Astrocyte (in vitro differentiated cells and primary cell): ENCODE measurements around the gene STMN3. TPM values are rescaled to one million over a fixed set of nuclear protein-coding genes. Genes with fewer than 3 reads are reported as not detected.
"Not testable (repeated sequence)": the region's sequence is repeated elsewhere in the genome, so short reads cannot be mapped to it uniquely, and the experiment has no call there.

Source experiments
- DNase-seq: peaks from one replicate; pipeline ENCODE4 v3.0.0-alpha.2; 2010; ENCODE audit warnings: low read depth
- FAIRE-seq: peaks from 2 replicates; lab custom pipeline; 2011; peaks lifted over from hg19 to GRCh38; lab: Jason Lieb, UNC
- H2AFZ ChIP-seq: 2 replicates; pipeline ENCODE4 v1.6.0; 2012; ENCODE audit warnings: low read depth, low read length, inconsistent platforms
- H3K27ac ChIP-seq: 2 replicates; pipeline ENCODE4 v1.5.1; 2011; ENCODE audit warnings: low read depth, low read length, inconsistent platforms
- H3K27me3 ChIP-seq: 2 replicates; pipeline ENCODE4 v1.6.0; 2011; ENCODE audit warnings: low read length, inconsistent platforms; ENCODE audit not compliant: insufficient read depth
- H3K36me3 ChIP-seq: 2 replicates; pipeline ENCODE4 v1.5.1; 2011; ENCODE audit warnings: low read length, inconsistent platforms; ENCODE audit not compliant: insufficient read depth
- H3K4me1 ChIP-seq: 2 replicates; pipeline ENCODE4 v1.5.1; 2011; ENCODE audit warnings: low read length, inconsistent platforms; ENCODE audit not compliant: insufficient read depth
- H3K4me2 ChIP-seq: 2 replicates; pipeline ENCODE4 v1.6.0; 2012; ENCODE audit warnings: low read length, inconsistent platforms
- H3K4me3 ChIP-seq: 2 replicates; pipeline ENCODE4 v1.5.1; 2011; ENCODE audit warnings: low read depth, mild to moderate bottlenecking, low read length, inconsistent platforms; ENCODE audit not compliant: insufficient read depth
- H3K79me2 ChIP-seq: 2 replicates; pipeline ENCODE4 v1.6.0; 2012; ENCODE audit warnings: mild to moderate bottlenecking, low read length, inconsistent platforms; ENCODE audit not compliant: insufficient read depth
- H3K9ac ChIP-seq: 2 replicates; pipeline ENCODE4 v1.6.0; 2012; ENCODE audit warnings: mild to moderate bottlenecking, low read length, inconsistent platforms
- H3K9me3 ChIP-seq: 2 replicates; pipeline ENCODE4 v1.5.1; 2012; ENCODE audit warnings: low read depth, mild to moderate bottlenecking, low read length, inconsistent platforms; ENCODE audit not compliant: insufficient read depth
- H4K20me1 ChIP-seq: 2 replicates; pipeline ENCODE4 v1.6.0; 2012; ENCODE audit warnings: low read length, inconsistent platforms; ENCODE audit not compliant: insufficient read depth
- H3K27ac Mint-ChIP-seq: one replicate; pipeline ENCODE4 v1.8.0; 2021; ENCODE audit warnings: mild to moderate bottlenecking, mixed read lengths; ENCODE audit not compliant: unreplicated experiment
- H3K27me3 Mint-ChIP-seq: one replicate; pipeline ENCODE4 v1.8.0; 2021; ENCODE audit warnings: low read depth, mixed read lengths; ENCODE audit not compliant: unreplicated experiment
- H3K36me3 Mint-ChIP-seq: one replicate; pipeline ENCODE4 v1.8.0; 2021; ENCODE audit warnings: low read depth, mixed read lengths; ENCODE audit not compliant: unreplicated experiment
- H3K4me1 Mint-ChIP-seq: one replicate; pipeline ENCODE4 v1.8.0; 2021; ENCODE audit warnings: low read depth, mixed read lengths; ENCODE audit not compliant: unreplicated experiment
- H3K4me3 Mint-ChIP-seq: one replicate; pipeline ENCODE4 v1.8.0; 2021; ENCODE audit warnings: mild to moderate bottlenecking, moderate library complexity, mixed read lengths; ENCODE audit not compliant: unreplicated experiment
- H3K9me3 Mint-ChIP-seq: one replicate; pipeline ENCODE4 v1.8.0; 2021; ENCODE audit warnings: mild to moderate bottlenecking, mixed read lengths; ENCODE audit not compliant: unreplicated experiment
- EZH2 ChIP-seq: IDR thresholded peaks from 2 replicates; pipeline ENCODE4 v1.6.1; 2012; ENCODE audit warnings: mild to moderate bottlenecking, low read length, inconsistent platforms; ENCODE audit not compliant: insufficient read depth
- total RNA-seq: library from RNA; stranded (reverse); gene quantifications from 2 replicates; pipeline ENCODE4 v1.2.1, GENCODE V29; 2021
- TF ChIP-seq, protein P1 (sequence below): IDR thresholded peaks from 2 replicates; pipeline ENCODE4 v1.5.1; 2011; ENCODE audit warnings: low read depth, mild to moderate bottlenecking, inconsistent platforms, low read length, moderate library complexity; ENCODE audit not compliant: insufficient read depth

Gene STMN3
- total RNA-seq, 1 donor from 2014 or later: 30.7 TPM

DNA sequence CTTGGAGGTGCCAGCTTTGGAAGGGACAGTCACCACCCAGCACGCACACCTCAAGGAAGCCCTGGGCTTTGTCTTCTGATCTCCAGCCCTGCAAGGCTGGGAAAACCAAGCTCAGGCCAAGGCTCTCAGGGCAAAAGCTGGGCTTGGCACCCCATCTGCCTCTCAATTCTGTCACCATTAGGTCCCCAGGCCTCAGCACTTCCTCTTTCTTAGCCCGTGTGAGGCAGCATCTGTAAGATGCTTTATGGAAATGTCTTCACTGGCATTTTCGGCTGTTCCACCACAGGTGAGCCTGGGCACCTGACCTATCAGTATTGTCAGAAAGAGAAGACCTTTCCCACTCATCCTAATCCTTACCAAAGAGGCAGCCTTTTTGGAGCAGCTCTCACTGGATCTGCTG is 50.9 kb downstream of the STMN3 start:
- DNase-seq: no peak
- H3K36me3 Mint-ChIP-seq: peaks cover 12% of the 10 kb centered on the region
- H2AFZ ChIP-seq: no peak overlapping the region
- H3K4me3 Mint-ChIP-seq: no peak overlapping the region
- H3K4me2 ChIP-seq: no peak overlapping the region
- H3K27me3 ChIP-seq: no peaks in the 10 kb centered on the region
- no peak overlapping the region for H3K27ac ChIP-seq
- H3K27me3 Mint-ChIP-seq: no peaks in the 10 kb centered on the region
- no peak overlapping the region for H3K4me3 ChIP-seq
- TF ChIP-seq, protein P1, sequence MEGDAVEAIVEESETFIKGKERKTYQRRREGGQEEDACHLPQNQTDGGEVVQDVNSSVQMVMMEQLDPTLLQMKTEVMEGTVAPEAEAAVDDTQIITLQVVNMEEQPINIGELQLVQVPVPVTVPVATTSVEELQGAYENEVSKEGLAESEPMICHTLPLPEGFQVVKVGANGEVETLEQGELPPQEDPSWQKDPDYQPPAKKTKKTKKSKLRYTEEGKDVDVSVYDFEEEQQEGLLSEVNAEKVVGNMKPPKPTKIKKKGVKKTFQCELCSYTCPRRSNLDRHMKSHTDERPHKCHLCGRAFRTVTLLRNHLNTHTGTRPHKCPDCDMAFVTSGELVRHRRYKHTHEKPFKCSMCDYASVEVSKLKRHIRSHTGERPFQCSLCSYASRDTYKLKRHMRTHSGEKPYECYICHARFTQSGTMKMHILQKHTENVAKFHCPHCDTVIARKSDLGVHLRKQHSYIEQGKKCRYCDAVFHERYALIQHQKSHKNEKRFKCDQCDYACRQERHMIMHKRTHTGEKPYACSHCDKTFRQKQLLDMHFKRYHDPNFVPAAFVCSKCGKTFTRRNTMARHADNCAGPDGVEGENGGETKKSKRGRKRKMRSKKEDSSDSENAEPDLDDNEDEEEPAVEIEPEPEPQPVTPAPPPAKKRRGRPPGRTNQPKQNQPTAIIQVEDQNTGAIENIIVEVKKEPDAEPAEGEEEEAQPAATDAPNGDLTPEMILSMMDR: no peak
- TF ChIP-seq EZH2: no peak
- no peak overlapping the region for H3K27ac Mint-ChIP-seq
- no peak for FAIRE-seq
- no peaks in the 10 kb centered on the region for H3K9me3 ChIP-seq
- peaks cover 11% of the 10 kb centered on the region for H4K20me1 ChIP-seq
- no peaks in the 10 kb centered on the region for H3K9me3 Mint-ChIP-seq
- H3K36me3 ChIP-seq: peaks cover 12% of the 10 kb centered on the region
- no peaks in the 10 kb centered on the region for H3K4me1 ChIP-seq
- no peaks in the 10 kb centered on the region for H3K4me1 Mint-ChIP-seq
- peaks cover 8% of the 10 kb centered on the region for H3K79me2 ChIP-seq
- H3K9ac ChIP-seq: no peak overlapping the region

DNA sequence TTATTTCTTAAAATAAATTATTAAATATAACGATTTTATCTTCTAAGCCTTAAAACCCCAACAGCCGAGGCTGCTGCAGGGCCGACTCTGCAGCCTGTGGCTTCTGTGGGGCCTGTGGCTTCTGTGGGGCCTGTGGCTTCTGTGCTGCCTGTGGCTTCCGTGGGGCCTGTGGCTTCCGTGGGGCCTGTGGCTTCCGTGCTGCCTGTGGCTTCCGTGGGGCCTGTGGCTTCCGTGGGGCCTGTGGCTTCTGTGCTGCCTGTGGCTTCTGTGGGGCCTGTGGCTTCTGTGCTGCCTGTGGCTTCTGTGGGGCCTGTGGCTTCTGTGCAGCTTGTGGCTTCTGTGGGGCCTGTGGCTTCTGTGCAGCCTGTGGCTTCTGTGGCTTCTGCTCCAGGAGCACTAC is 51.5 kb downstream of the STMN3 start:
- not testable (repeated sequence) for H3K27ac Mint-ChIP-seq, H3K79me2 ChIP-seq, DNase-seq, H3K27me3 Mint-ChIP-seq, H3K4me2 ChIP-seq, H3K27me3 ChIP-seq, H3K9me3 Mint-ChIP-seq, FAIRE-seq, H2AFZ ChIP-seq, H3K9ac ChIP-seq, H3K4me3 ChIP-seq, H3K9me3 ChIP-seq, H3K4me3 Mint-ChIP-seq, H3K27ac ChIP-seq, H3K4me1 Mint-ChIP-seq, H3K4me1 ChIP-seq
- peaks cover 12% of the 10 kb centered on the region for H3K36me3 Mint-ChIP-seq
- H3K36me3 ChIP-seq: peaks cover 12% of the 10 kb centered on the region
- peaks cover 11% of the 10 kb centered on the region for H4K20me1 ChIP-seq

DNA sequence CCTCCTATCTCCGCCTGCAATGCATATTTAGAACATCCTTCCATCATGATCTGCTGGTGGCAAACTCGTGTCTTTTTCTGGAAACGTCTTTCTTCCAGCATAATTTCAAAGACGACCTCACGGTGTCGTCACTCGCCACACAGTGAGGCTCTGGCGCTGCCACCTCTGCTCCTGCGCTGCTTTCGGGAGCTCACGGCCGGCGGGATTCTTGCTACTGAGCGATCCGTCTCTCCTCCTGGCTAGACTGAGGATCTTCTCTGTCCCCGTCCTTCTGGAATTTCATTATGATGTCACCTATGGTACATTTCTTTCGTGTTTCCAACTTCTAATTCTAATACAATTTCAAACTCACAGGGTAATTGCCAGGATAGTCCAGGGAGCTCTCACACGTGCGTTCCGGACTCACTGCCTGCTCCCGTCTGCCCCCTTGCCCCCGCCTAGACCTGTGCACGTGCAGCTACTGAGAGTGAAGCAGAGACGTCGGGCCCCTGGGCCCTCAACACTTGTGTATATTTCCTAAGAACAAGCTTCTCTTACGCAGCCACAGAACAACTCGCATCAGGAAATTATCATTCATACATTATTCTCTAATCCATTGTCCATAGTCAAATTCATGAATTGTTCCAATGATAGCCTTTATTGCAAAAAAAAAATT is 53.7 kb downstream of the STMN3 start:
- no peak for DNase-seq
- TF ChIP-seq, protein P1: no peak
- TF ChIP-seq EZH2: no peak
- H3K36me3 Mint-ChIP-seq: peaks cover 16% of the 10 kb centered on the region
- H3K9me3 Mint-ChIP-seq: no peaks in the 10 kb centered on the region
- peak overlapping the region; percentile 40 for H3K4me3 Mint-ChIP-seq
- no peaks in the 10 kb centered on the region for H3K27me3 Mint-ChIP-seq
- Histone ChIP-seq H3K27me3 (no peaks in the 10 kb centered on the region), H3K4me3 (no peak overlapping the region), H3K79me2 (no peaks in the 10 kb centered on the region), H3K4me1 (no peaks in the 10 kb centered on the region), H2AFZ (no peak overlapping the region), H4K20me1 (peaks cover 7% of the 10 kb centered on the region), H3K36me3 (peaks cover 12% of the 10 kb centered on the region), H3K9me3 (no peaks in the 10 kb centered on the region), H3K4me2 (no peak overlapping the region), H3K9ac (no peak overlapping the region), H3K27ac (no peak overlapping the region)
- FAIRE-seq: no peak
- no peaks in the 10 kb centered on the region for H3K4me1 Mint-ChIP-seq
- no peak overlapping the region for H3K27ac Mint-ChIP-seq
